Cerebellar nuclear complex (tissue), 1 donor: ENCODE measurements around the gene GDI2.
"Not testable (repeated sequence)": the region's sequence is repeated elsewhere in the genome, so short reads cannot be mapped to it uniquely, and the experiment has no call there.

ENCODE experiments used
- DNase-seq, 2 experiments: peaks; one replicate each; lab custom pipeline; 2025; lab: John Stamatoyannopoulos, UW

GDI2 gene

DNA sequence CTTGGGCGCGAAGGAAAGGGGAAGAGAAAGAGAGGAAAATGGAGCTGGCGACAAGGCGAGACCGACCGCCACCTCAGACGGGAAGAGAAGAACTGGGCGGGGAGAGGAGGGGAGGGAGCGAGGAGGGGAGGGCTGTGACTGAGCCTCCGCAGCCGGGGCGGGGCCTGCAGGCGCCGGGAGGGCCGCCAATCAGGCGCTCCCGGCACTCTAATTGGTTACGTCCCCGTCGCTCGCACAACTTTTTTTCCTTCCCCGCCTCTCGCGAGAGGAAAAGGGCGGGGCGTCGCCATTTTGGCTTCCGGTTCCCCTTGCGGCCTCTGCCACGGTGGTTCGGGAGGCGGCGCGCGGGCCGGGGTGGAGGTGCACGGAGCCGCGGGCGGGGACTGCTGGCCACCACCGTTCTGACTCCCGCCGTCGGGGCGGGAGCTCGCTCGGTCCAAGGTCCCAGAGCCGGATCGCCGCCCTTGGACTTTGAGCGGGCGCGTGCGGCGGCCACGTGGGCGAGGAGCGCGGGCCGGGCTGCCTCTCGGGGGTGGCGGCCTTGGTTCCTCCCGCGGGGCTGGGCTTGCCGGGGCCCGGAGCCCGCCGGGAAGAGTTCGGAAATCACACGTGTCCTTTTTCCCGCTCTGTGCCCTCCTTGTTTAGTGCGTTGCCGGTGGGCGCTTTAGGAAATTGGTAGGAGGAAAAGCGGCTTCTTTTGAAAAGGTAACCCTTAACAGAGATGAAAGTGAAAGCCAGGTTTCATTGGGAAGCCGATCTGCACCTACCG, at the start of gene GDI2:
Gene GDI2, minus strand, starts transcription at position 94 of the 769 bp plus-strand sequence. CDS start 176 bp downstream, outside the sequence.
- DNase-seq: peak; percentile 77 to 83

DNA sequence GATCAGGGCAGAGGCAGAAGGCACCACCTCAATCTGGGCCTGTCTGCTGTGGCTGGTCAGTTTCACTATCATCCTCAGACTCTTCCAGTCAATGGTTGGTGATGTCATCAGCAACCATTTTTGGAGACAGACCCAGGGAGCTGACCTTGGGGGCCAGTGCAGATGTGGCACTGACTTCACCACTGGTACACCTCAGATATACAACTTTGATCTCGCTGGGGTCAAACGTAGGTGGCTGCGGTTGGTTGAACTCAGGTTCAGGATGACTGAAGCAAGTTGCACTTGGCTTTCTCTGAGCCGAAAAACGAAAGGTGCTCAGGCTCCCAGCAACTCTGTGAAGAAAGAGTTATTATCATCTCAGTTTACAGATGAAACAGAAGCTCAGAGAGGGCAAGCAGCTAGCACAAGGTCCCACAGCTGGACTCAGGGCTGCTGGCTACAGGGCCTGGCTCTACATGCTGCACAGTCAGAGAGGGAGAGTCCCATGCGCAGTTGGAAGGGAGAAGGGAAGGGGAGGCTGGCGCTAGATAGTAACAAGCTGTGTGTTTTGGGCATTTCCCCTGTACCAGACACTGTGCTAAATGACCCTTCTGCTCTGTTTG, 49.2 kb upstream of the GDI2 start:
- DNase-seq: no peak

- DNase-seq: no peak
These were observed 46.8 kb upstream of the GDI2 start for GRCh38 chr10:5860066-5860465.

DNA sequence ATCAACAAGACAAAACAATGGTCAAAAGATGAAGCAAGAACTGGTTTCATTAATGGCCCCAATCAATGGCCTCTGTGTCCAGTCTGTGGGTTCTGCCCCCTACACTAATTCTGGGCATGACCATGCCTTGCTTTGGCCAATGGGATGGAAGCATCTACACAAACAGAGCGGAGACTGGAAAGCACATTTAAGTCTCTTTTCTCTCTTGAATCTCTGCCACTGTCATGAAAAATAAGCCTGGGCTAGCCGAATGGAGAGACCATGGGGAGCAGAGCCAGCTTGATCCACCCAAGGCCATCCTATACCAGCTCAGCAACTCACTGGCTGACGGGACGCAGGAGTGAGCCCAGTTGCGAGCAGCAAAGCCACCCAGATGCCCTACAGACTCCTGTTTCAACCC, 45.6 kb upstream of the GDI2 start:
- no peak for DNase-seq

DNA sequence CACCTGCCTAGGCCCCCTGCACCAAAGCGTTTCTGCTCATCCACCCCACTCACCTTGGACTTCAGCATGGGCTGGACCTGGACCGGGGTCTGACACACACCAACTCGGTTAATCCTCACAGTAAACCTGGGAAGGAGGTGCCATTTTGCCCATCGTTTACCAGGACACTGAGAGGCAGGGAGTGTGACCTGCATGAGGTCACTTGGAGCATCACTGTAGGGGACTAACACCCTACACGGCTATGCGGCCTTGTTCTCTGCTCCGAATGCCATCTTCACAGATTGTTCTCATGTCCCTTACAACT, 43.4 kb upstream of the GDI2 start:
- no peak for DNase-seq

DNA sequence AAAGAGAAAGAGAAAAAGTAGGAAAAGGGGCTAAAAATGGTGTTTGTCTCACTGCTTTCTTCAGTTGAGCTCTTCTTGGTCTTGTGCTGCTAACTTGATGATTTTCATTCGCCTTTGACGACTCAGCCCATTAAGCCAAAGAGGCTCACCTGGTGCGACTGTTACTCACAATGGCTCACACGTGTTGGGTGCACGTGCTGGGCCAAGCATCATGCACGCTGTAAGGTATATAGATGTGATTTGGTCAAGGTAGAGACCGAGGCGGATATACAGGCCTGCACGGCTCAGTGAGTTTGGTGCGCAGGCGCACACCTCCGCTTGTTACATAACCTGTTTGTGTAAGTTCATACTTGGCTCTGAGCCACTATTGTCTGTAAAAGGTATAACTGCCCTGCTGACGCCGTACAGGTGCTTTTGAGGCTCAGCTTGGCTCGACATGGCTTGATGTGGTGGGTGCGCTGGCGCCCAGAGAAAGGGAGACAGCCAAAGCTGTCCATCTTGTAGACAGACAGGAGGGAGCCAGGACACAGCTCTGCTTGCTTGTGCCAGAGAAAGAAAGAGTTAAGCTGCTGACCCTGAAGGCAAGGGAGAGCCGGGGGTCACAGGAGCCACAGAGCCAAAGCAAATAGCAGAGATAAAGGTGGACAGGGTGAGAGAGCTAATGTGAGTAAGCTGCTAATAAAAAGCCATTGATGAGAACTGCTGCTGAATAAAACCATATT, 42.9 kb upstream of the GDI2 start:
- no peak for DNase-seq

DNA sequence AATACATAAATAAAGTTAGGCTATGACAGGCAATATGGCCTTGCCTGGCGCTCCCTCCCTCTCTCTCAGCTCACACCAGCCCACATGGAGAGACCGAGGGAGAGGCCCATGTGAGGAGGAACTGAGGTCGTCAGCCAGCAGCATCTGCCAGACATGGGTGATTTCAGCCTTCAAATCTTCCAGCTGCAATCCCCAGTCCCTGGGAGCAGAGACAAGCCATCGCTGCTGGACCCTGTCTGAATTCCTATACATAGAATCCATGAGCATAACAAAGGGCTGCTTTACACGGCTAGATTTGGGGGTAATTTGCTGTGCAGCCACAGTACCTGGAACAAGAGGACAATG, 40.9 kb upstream of the GDI2 start:
- no peak for DNase-seq

DNA sequence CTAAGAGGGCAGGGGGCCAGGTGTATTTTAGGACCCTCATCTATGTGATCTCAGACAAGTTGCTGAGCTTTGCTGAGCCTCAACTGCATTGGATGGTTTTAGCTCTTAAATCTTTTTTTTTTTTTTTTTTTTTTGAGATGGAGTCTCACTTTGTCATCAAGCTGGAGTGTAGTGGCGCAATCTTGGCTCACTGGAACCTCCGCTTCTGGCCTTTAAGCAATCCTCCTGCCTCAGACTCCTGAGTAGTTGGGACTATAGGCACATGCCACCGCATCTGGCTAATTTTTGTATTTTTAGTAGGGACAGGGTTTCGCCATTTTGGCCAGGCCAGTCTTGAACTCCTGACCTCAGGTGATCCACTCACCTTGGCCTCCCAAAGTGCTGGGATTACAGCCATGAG, 33.4 kb upstream of the GDI2 start:
- DNase-seq: not testable (repeated sequence)

- no peak for DNase-seq
These were observed 31.3 kb upstream of the GDI2 start for GRCh38 chr10:5844345-5845055.

DNA sequence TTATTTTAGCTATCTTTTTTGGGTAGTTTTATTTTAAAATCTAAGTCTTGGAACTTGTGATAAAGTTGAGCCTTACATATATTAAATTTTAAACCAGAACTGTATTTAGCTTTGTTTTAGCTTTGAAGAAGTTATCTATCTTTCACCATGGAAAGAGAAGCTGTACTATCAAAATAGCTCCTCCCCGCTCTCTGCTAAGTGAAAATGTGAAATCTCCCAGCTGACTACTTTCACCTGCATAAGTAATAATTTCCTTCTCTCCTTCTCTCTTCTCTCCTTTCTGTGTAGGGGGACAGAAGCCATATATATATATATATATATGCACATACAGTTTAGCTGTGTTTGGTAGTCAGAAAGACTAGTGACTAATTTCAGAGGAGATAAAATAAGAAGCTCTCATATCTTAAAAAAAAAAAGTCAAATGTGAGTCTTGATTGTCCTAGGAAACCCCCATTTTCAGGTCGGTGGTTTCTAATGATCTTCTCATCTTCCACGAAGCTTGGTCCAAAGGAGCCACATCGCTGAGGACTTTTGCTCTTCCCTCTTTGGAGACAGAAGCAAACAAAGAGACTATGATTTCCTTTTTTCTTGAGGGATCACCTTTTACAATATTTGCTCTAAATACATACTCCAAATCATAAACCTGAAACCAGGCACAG, 30.6 kb upstream of the GDI2 start:
- no peak for DNase-seq

- DNase-seq: no peak
These were observed 28.7 kb upstream of the GDI2 start for GRCh38 chr10:5841965-5842364.

DNA sequence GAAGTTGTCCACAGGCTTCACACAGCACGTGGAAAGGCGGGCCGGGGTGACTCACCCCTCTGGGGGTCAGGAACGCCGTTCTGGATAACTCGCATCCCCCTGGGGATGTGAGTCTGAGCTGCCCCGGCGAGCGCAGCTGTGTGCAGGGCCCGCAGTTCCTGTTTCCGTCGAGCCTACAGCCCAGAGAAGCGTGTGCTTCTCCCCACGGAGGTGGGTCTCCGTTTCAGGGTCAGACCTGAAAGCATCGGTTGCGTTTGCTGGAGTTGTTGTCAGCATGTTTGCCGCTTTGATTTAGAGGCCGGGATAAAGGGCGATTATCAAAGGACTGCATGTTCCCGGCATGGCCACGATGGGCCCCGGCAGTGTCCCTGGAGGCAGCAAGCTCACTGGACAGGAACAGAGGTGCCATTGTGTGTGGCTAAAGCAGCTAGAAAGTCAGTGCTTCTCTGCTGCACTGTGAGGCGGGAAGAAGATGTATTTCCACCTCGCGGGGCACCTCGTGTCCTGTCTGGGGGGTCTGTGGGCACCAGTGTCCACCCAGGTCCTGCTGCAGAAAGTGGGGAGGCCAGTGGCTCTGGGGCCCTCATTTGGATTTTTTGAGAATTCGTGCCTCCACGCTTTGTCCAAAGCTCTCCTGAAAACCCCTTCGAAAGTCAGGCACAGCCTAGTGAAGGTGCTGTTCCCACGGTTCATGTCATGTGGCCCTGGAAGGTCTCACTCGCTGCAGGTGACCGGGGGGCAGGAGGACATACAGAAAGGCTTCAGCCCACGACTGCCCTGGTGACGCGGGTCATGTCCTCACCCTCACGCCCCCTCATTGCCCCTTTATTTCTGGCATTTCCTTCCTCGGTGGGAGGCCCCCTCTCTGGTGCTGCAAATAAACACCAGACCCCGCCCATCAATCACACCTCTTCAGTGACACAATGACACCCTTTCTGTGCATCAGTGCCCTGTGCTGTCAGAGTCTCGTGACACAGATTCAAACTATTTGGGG, 27.4 kb upstream of the GDI2 start:
- no peak for DNase-seq

- not testable (repeated sequence) for DNase-seq
These were observed 22.9 kb upstream of the GDI2 start for GRCh38 chr10:5836181-5836580.

GRCh38 chr10:5835446-5836095, 22.3 kb upstream of the GDI2 start:
- DNase-seq: no peak

- DNase-seq: no peak
These were observed 20.6 kb upstream of the GDI2 start for GRCh38 chr10:5833814-5834213.

DNA sequence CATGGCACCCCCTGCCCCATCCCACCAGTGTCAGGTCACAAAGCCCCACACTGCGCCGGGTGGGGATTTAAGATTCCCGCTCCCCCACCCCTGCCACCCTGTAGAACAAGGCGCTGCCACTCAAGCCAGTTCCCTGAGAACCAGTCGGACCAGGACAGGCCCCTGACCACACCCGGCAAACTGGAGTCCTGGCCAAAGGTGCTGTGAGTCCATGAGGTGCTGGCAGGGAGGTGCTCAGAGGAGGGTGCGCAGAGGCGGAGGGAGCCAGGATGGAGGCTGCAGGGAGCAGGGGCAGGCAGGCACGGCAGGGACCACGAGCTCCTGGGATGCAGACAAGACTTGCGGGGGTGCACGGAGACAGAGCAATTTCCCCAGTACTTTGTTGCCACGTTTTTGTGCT, 19.7 kb upstream of the GDI2 start:
- DNase-seq: no peak

DNA sequence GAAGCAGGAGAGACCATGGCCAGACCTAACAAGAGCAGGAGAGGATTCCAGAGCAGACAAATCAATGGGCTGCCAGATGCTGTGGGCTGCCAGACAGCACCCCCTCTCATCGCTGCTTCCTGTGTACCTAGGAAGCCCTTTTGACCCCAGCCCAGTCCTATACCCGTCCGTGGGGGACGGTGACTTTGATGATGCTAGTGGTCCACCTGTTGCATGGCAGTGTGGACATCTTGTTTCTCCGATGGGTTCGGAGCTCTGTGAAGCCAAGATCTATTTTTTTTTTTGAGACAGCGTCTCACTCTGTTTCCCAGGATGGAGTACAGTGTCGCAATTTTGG, 18.2 kb upstream of the GDI2 start:
- DNase-seq: no peak

DNA sequence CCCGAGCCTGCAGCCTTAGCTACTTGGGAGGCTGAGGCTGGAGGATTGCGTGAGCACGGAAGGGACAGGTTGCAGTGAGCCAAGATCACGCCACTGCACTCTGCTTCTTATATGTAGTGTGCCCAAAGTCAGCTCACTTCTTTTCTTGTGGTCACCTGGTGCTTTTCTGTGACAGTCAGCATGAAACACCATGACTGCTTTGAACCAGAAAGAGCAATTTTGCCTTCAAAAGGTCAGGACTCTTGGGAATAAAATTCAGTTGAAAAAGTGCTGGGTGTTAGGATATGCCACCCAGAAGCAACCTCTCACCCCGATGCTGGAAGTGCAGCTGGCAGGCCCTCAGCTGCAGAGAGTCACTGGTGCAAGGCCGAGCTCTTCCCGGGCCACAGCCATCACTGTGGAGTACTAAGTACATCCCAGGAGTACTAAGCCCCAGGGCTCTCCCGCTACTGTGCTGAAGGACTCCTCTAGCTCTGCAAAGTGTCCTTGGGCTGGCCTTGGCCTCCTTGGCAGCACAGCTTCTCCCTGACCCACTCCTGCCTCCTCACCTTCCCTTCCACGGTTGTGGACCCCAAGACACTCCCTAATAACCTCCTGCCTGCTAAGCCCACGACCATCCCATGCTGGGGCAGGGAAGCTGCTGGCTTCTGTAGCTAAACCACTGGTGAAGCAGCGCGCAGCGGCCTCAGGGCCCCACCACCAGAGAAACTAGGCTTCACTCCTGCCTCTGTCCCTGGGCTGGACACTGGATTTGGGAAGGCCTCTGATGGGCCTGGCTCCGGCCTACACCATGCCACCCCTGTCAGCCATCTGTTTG, 17.6 kb upstream of the GDI2 start:
- DNase-seq: no peak

DNA sequence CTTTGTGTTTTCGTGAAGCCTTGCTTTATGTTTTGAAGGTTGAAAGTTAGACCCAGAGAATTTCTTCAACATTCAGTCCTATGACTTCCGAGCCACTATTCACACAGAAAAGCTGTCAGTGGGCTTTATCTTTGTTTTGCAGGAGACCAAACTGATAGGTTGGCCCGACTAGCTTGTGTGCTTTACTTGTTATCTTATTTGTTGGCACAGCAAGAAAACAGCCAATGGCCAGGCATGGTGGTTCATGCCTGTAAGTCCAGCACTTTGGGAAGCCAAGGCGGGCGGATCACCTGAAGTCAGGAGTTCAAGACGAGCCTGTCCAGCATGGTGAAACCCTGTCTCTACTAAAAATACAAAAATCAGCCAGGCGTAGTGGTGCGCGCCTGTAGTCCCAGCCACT, 16.0 kb upstream of the GDI2 start:
- DNase-seq: no peak

- no peak for DNase-seq
These were observed 15.5 kb upstream of the GDI2 start for GRCh38 chr10:5828725-5829124.
